ENCODE data around the gene SLC24A5.
A peak's percentile ranks its signal among the peaks of the same experiment; 100 is the strongest.

The SLC24A5 gene

GRCh38 chr15:48119277-48119676, 1.5 kb upstream of the SLC24A5 start:
- DNase-seq = no peak

DNA sequence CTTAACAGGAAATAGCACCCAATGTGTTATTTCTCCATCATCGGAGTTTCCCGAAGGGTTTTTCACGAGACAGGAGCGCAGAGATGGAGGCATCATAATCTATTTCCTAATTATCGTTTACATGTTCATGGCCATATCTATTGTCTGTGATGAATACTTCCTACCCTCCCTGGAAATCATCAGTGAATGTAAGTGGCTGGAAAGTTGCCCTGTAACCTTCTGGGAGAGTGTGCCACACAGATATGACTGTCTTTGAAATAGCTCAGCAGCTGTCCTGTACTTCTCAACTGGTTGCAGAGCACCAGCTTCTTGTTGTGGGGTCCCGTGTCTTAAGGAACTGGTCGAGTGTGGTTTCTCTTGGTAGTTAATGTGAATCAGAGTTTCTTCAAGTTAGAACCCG, 1.1 kb downstream of the SLC24A5 start:
- no peak for DNase-seq

- DNase-seq = no peak
These were observed 6.0 kb downstream of the SLC24A5 start for GRCh38 chr15:48126667-48127355.

- DNase-seq = no peak
These were observed 10.5 kb downstream of the SLC24A5 start for GRCh38 chr15:48131324-48131723.

- no peak for DNase-seq
These were observed 12.1 kb downstream of the SLC24A5 start for GRCh38 chr15:48132874-48133273.

DNA sequence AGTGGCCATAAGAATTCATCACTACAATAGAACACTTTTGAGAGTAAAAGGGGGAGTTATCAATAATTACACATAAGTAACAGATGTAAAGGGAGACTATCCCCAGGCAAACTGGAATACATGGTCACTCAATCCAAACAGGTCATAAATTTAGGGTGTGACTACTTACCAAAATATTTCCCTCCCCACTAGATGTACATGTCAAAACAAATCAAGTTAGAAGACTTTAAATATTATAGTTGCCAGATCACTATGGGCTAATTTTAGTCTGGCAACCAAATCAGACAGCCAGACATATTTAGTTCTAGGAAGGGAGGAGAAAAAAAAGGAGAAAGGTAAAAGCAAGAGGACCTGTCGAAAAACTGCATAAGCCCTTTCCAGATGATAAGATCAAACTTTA, 23.1 kb downstream of the SLC24A5 start:
- no peak for DNase-seq

GRCh38 chr15:48144889-48145288, 24.1 kb downstream of the SLC24A5 start:
- no peak for DNase-seq

GRCh38 chr15:48145923-48146322, 25.1 kb downstream of the SLC24A5 start:
- DNase-seq = no peak

- DNase-seq = no peak
These were observed 26.6 kb downstream of the SLC24A5 start for GRCh38 chr15:48147358-48147757.

DNA sequence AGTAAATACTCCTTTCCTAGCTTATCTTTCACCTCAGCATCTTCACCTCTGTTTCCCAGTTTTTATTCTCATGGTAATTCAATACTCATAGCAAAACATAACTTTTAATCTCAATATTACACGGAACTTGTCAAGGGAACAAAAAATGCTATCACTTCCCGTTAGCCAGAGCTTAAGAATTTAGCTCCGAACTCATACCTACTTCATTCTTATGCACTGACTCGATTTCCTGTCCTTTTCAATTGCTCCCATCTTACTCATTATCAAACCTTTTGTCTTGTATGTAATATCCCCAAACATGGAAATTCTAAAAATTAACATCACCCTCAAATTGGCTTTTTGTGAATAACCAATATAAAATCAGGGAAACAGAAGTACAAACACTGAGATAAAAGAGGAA, 29.1 kb downstream of the SLC24A5 start:
- no peak for DNase-seq

DNA sequence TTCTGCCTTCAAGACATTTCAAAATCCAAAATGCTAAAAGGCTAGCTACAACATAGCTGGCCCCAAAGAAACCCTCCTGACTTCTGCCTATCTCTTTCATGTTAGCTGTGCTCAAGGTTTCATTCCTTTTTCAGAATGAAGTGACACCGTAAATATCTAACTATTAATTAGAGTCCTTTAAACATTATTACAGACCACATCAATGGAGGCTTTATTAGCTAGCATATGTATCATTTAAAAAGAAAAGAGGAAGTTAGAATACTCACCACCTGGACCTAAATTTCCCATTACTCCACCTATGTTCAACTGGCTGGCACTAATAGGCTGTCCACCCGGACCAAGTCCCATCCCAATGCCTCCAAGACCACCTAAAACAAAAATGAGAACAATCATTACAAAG, 32.7 kb downstream of the SLC24A5 start:
- DNase-seq = no peak

DNA sequence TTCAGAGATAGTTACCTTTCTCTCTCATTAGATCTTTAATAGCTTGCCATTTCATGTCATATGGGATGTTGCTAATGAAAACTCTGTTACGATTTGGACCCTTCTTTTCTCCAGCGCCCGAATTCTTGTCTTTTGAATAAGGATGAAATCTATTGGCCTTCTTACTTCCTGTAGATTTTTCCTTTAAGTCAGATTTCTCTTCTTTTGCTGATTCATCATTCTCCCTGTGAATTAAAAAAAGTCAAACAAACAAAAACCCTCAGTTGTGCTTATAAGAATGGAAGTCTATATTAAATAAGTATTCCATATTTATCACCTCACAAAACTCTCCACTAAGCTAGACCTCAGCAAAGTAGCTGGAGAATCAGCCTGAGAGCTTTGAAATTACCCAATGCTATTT, 47.8 kb downstream of the SLC24A5 start:
- no peak for DNase-seq

DNA sequence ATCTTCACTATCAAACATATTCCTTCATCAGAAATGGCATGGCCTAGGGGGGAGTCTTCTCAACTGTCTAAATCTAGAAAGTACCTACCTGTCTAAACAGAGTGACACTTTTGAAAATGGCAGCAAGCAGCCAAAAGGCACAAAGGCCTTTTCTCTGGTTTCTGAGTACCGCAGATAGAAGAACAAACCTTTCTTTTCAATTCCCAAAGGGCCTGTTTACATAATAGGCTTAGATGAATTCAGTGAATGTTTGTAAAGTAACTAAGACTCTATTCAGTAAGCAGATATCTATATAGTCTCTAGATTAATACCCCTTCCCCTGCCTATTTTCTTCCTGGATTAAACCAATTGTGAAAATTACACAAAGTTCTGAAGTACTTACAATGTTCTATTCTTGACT, 50.2 kb downstream of the SLC24A5 start:
- DNase-seq = no peak

GRCh38 chr15:48175126-48175525, 54.3 kb downstream of the SLC24A5 start:
- no peak for DNase-seq

- DNase-seq = no peak
These were observed 55.3 kb downstream of the SLC24A5 start for GRCh38 chr15:48176112-48176511.

- DNase-seq = no peak
These were observed 56.2 kb downstream of the SLC24A5 start for GRCh38 chr15:48176957-48177356.

- DNase-seq = no peak
These were observed 56.6 kb downstream of the SLC24A5 start for GRCh38 chr15:48177383-48177765.

DNA sequence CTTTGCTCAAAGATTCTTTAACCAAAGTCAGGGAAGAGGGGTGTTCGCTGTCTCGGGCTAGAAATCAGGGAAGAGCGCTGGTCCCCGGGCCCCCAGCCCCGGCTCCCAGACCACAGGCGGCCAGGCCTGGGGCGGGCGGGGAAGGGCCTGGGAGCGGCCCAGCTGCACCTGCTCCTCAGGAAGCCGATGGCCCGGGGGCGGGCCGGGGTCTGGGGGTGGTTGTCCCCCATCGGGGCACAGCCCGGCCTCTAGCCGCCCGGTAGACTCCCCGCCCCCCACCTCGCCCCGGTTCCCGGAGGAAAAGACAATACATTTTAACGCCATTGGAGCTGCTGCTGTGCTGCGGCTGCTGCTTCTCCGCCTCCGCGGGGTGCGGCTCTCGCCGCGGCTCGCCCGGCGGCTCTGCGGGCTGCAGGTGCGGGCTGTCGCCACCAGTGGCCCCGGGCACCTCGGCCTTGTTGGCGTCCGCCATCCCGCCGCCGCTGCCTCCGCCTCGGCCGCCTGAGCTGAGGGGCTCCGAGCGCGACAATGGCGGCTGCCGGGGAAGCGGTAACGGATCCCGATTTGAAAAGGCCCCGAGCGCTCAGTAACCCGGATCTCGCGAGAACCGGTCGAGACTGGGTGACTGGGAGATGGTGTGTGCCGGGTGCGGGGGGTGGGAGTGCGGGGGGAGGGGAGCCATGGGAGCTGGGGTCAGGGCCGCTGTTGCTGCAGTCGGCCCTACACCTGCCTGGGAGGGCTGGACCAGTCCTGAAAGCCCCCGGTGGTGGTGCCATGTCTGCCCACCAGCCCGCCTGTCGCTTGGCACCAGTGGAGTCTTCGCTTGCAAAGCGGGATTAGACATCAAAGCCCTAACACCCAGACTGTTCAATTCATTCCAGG, 57.2 kb downstream of the SLC24A5 start, which contains the start of gene MYEF2:
Gene MYEF2 (minus strand): TSS at position 530 of the 882 bp plus-strand sequence. CDS start 58 bp downstream, at position 472.
- peak; percentile 63 for DNase-seq

GRCh38 chr15:48178648-48178931, 57.8 kb downstream of the SLC24A5 start:
- no peak for DNase-seq

DNA sequence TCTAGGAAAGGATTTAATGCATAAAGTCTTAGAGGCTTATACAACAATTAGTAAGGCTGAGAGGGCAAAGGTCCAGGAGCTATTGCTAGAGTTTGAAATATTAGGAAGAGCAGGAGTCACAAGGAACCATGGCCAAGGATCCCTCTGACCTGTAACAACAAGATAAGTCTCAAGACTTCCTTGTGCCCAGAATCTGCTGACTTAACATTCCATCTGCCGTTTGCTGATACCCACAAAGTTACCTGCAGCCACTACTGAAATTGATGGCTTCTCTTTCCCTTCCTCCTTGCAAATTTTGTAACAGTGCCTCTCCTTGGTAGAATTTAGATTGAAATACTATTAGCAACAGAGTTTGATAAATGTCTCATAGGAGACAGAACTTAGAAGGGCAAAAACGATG, 62.0 kb downstream of the SLC24A5 start:
- no peak for DNase-seq

DNA sequence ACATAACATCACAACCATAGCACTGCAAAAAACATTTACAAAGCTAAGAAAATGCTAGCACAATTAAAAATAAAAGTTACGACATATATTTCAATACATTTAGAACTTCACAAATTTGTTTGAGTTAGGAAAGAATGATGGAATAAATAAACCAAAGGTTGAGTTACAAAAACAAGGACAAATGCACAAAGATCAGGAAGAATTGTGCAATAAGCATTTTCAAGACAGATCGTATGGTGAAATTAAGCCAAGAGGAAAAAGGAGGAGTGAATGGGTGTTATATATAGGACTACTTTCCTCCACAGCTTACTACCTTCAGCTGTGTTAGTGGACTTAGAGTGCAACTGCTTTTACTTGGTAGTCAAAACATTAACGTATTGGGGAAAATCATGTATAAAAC, 64.7 kb downstream of the SLC24A5 start:
- DNase-seq = no peak

GRCh38 chr15:48186271-48186670, 65.5 kb downstream of the SLC24A5 start:
- DNase-seq = no peak

- peak; percentile 82 for DNase-seq
These were observed 70.3 kb downstream of the SLC24A5 start for GRCh38 chr15:48190932-48191573.

Measured in left hindlimb (tissue), 1 donor.